Thyroid gland (tissue), 4 donors: ENCODE measurements around the gene PAK1. TPM values are rescaled to one million over a fixed set of nuclear protein-coding genes. Genes with fewer than 3 reads are reported as not detected.

Source experiments
- DNase-seq, 2 donors: peaks; one replicate each; pipeline ENCODE4 v3.0.0-alpha.2; 2019
- H3K27ac ChIP-seq, 3 donors: fragments of 200-600 bp; sonication (generic); 1 replicate in 2 of 3; 2 replicates in 1 of 3; pipeline ENCODE4 v1.5.1; 2016 to 2019; ENCODE audit warnings: mild to moderate bottlenecking in 1 of 3, moderate library complexity in 1 of 3
- H3K27me3 ChIP-seq: fragments of 200-600 bp; sonication (generic); one replicate; pipeline ENCODE4 v1.5.1; 2019
- H3K36me3 ChIP-seq, 2 donors: fragments of 200-600 bp; sonication (generic); one replicate each; pipeline ENCODE4 v1.5.1; 2016 to 2019
- H3K4me1 ChIP-seq, 2 donors: fragments of 200-600 bp; sonication (generic); one replicate each; pipeline ENCODE4 v1.5.1; 2017 to 2019
- H3K4me3 ChIP-seq, 3 donors: fragments of 200-600 bp; sonication (generic); replicated peaks in 1 of 3; 1 replicate in 2 of 3; 2 replicates in 1 of 3; pipeline ENCODE4 v1.5.1; 2016; ENCODE audit warnings: mild to moderate bottlenecking in 1 of 3
- H3K9me3 ChIP-seq: fragments of 200-600 bp; sonication (generic); one replicate; pipeline ENCODE4 v1.5.1; 2017
- CTCF ChIP-seq, 6 experiments: fragments of 200-600 bp in 3 of 6; fragments of 450-650 bp in 3 of 6; sonication (generic) in 3 of 6; IDR thresholded peaks; one replicate each; pipeline ENCODE4 v1.5.1; 2016 to 2019; ENCODE audit warnings: antibody characterized with exemption in 6 of 6, mild to moderate bottlenecking in 2 of 6, inconsistent platforms in 1 of 6, moderate library complexity in 1 of 6
- POLR2A ChIP-seq, 2 donors: fragments of 450-650 bp; IDR thresholded peaks; one replicate each; pipeline ENCODE4 v1.6.1; 2017; ENCODE audit warnings: antibody characterized with exemption in 2 of 2, mild to moderate bottlenecking in 2 of 2, moderate library complexity in 1 of 2
- WGBS, 2 donors: methylation state at CpG; one replicate each; pipeline ENCODE4 v1.1.5; 2017; 5-methylcytosine and 5-hydroxymethylcytosine counted together
- intact Hi-C: fragments of 100-400 bp; cut with DNase I; formaldehyde crosslinking; loops from one replicate; pipeline ENCODE4 v1.15.1; 2023
- total RNA-seq, 4 donors: library from RNA; depleted of rRNA; stranded (reverse); fragments of >200 nt; gene quantifications; one replicate each; pipeline ENCODE4 v1.2.3, GENCODE V29; 2016

Gene PAK1
- total RNA-seq, 4 donors from 2014 or later: 47.0 to 110 (median 84.0) TPM

GRCh38 chr11:77284476-77285468 lies 189.1 kb downstream of the PAK1 start:
- TF ChIP-seq CTCF (IDR thresholded peaks at IDR 0.05): no peak
- TF ChIP-seq POLR2A (IDR thresholded peaks at IDR 0.05): no peak
- WGBS, 2 donors: 87 to 90% methylated on average over 6 of the region's 6 CpGs
- DNase-seq: no peak
- no peak overlapping the region for H3K4me3 ChIP-seq
- no peak overlapping the region for H3K27ac ChIP-seq
- intact Hi-C loops: no loop called here
- H3K9me3 ChIP-seq: no peaks in the 10 kb centered on the region
- H3K4me1 ChIP-seq: no peaks in the 10 kb centered on the region
- H3K36me3 ChIP-seq: no peaks in the 10 kb centered on the region
- H3K27me3 ChIP-seq: no peaks in the 10 kb centered on the region

- 58 to 64% methylated on average over 3 of the region's 3 CpGs for WGBS, 2 donors
- DNase-seq: no peak
- no peak overlapping the region for H3K27ac ChIP-seq
- no peaks in the 10 kb centered on the region for H3K27me3 ChIP-seq
- H3K4me1 ChIP-seq: no peaks in the 10 kb centered on the region
- intact Hi-C loops: no loop called here
- no peak overlapping the region for H3K4me3 ChIP-seq
- H3K36me3 ChIP-seq: no peaks in the 10 kb centered on the region
- TF ChIP-seq POLR2A (IDR thresholded peaks at IDR 0.05): no peak
- TF ChIP-seq CTCF (IDR thresholded peaks at IDR 0.05): no peak
- no peaks in the 10 kb centered on the region for H3K9me3 ChIP-seq
Measured at GRCh38 chr11:77283101-77283500, 190.8 kb downstream of the PAK1 start.

DNA sequence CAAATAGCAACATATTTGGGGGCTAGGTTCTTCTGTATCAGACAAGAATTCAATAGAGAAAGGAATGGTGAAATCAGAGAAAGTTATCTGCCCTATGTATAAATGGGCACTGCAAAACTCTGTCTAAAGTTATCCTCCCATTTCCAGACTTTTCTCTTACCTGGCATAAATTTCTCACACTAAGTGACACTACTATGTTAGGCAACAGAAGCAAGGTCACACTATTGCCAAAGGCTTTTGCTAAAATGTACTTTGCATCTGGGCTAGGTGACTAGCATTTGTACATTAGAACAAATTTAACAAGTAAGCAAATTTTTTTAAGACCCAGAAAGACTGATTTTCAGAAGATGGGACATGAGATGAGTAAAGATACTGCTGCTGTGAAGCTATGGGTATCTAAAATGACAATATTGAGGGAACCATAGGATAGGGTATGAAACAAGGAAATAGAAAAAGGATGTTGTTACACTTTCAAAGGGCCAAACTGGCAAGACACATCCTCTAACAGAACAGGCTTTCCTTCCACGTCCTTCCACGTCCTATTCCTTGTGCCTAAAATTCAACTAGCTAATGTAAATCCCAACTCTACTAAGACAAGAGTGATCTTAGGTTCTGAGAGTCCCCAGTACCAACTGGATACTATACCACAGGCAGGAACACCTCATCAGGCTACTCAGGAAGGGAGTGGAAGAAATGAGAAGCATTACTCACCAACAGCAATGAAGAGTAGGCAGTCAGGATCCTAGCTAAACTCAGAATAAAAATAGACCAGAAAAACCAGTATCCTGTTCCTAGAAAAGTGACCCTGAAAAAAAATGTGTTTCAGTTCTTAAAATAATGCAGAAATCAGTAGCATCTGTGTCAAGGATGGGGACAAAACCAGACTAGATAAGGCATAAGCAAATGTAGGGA lies 195.0 kb downstream of the PAK1 start:
- no peak for DNase-seq
- H3K4me3 ChIP-seq: no peak overlapping the region
- no peaks in the 10 kb centered on the region for H3K36me3 ChIP-seq
- no peak overlapping the region for H3K27ac ChIP-seq
- TF ChIP-seq CTCF (IDR thresholded peaks at IDR 0.05) (no peak), POLR2A (IDR thresholded peaks at IDR 0.05) (no peak)
- no peaks in the 10 kb centered on the region for H3K9me3 ChIP-seq
- no peaks in the 10 kb centered on the region for H3K4me1 ChIP-seq
- intact Hi-C loops: no loop called here
- H3K27me3 ChIP-seq: no peaks in the 10 kb centered on the region
- WGBS, 2 donors: 56 to 72% methylated on average over 2 of the region's 2 CpGs

DNA sequence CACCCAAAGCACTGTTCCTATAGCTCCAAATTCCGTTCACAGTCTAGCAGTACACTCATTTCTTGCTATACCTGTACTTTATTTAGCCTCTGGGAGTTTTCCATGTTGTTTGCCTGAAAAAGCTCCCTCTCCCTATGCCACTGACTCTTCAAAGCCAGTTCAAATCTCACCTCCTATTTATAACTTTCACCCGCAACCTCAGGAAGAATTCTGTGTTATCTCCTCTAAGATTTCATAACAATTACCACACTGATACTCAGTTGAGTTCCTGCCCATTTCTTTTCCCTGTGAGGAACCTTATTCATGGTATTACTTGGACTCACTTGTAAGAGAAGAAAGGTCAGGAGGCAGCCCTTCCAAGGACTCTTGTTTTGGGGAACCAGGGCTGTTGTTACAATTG lies 197.6 kb downstream of the PAK1 start:
- intact Hi-C loops: no loop called here
- Histone ChIP-seq H3K9me3 (no peaks in the 10 kb centered on the region), H3K27me3 (no peaks in the 10 kb centered on the region), H3K4me3 (no peak overlapping the region), H3K36me3 (no peaks in the 10 kb centered on the region), H3K4me1 (no peaks in the 10 kb centered on the region), H3K27ac (no peak overlapping the region)
- WGBS, 2 donors: 94 to 96% methylated on average over 2 of the region's 2 CpGs
- no peak for DNase-seq
- no peak for TF ChIP-seq CTCF (IDR thresholded peaks at IDR 0.05)
- no peak for TF ChIP-seq POLR2A (IDR thresholded peaks at IDR 0.05)

Other genes with a start within 250 kb of the PAK1 start
- 1 to 10 TPM in 1 of 4 donors, not detected in 3; 3.6 TPM for gene GDPD4, start 172.4 kb downstream of the PAK1 start, total RNA-seq
- 1 to 10 TPM; 1.1 to 5.6 (median 3.1) TPM for gene AQP11, start 115.9 kb upstream of the PAK1 start, total RNA-seq
- 100 to 1,000 TPM in 1 of 4 donors, 10 to 100 TPM in 3; 78.9 to 118 (median 90.7) TPM for gene CLNS1A, start 163.7 kb upstream of the PAK1 start, total RNA-seq